Cardiac fibroblast (primary cell): Measurements from ENCODE around the gene ATF6.
A peak's percentile ranks its signal among the peaks of the same experiment; 100 is the strongest.

ENCODE experiments used
- DNase-seq, 2 donors: peaks; one replicate each; pipeline versions ENCODE4 v3.0.0 to v3.0.0-alpha.2; 2010; ENCODE audit warnings: low read depth in 2 of 2
- H3K4me3 ChIP-seq, 2 donors: replicated peaks in 1 of 2; 1 replicate in 1 of 2; 2 replicates in 1 of 2; pipeline ENCODE4 v1.5.1; 2011; ENCODE audit warnings: low read depth in 2 of 2, low read length in 2 of 2, mild to moderate bottlenecking in 2 of 2, moderate library complexity in 1 of 2
- CTCF ChIP-seq: IDR thresholded peaks from one replicate; pipeline ENCODE4 v1.5.1; 2011; ENCODE audit warnings: low read depth, mild to moderate bottlenecking, low read length, inconsistent platforms

Gene ATF6

GRCh38 chr1:161970036-161970435 lies 203.9 kb downstream of the ATF6 start:
- DNase-seq: no peak
- H3K4me3 ChIP-seq: no peak overlapping the region
- no peak for TF ChIP-seq CTCF

- DNase-seq: no peak
- no peak for TF ChIP-seq CTCF
- H3K4me3 ChIP-seq: no peak overlapping the region
Measured at GRCh38 chr1:161970633-161971032, 204.5 kb downstream of the ATF6 start.

- no peak overlapping the region for H3K4me3 ChIP-seq
- DNase-seq: no peak
- TF ChIP-seq CTCF: no peak
Measured at GRCh38 chr1:161972828-161973227, 206.7 kb downstream of the ATF6 start.

- no peak overlapping the region for H3K4me3 ChIP-seq
- peak in 1 of 2 donors; percentile 25 for DNase-seq
- TF ChIP-seq CTCF: no peak
Measured at GRCh38 chr1:161973924-161974845, 208.1 kb downstream of the ATF6 start.

GRCh38 chr1:161978011-161978790 lies 212.1 kb downstream of the ATF6 start:
- no peak for DNase-seq
- no peak for TF ChIP-seq CTCF
- H3K4me3 ChIP-seq: no peak overlapping the region

GRCh38 chr1:161981126-161981525 lies 215.0 kb downstream of the ATF6 start:
- no peak for DNase-seq
- no peak for TF ChIP-seq CTCF

More at GRCh38 chr1:161981126-161981525, 215.0 kb downstream of the ATF6 start:
- H3K4me3 ChIP-seq: no peak overlapping the region
